ENCODE data around the gene GLUL.

DNA sequence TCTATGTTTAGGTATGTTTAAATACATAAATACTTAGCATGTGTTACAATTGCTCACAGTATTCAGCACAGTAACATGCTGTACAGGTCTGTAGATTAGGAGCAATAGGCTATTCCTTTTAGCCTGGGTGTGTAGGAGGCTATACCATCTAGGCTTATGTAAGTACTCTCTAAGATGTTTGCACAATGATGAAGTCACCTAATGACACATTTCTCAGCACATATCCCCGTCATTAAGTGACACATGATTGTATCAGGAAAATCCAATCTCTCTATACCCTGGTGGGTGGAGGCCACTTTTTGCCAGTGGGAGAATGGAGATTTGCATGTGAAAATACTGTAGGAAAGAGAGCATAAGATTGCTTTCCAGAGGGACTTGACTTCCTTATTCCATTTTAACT, 14.4 kb upstream of the GLUL start:
- TF ChIP-seq, protein P1, sequence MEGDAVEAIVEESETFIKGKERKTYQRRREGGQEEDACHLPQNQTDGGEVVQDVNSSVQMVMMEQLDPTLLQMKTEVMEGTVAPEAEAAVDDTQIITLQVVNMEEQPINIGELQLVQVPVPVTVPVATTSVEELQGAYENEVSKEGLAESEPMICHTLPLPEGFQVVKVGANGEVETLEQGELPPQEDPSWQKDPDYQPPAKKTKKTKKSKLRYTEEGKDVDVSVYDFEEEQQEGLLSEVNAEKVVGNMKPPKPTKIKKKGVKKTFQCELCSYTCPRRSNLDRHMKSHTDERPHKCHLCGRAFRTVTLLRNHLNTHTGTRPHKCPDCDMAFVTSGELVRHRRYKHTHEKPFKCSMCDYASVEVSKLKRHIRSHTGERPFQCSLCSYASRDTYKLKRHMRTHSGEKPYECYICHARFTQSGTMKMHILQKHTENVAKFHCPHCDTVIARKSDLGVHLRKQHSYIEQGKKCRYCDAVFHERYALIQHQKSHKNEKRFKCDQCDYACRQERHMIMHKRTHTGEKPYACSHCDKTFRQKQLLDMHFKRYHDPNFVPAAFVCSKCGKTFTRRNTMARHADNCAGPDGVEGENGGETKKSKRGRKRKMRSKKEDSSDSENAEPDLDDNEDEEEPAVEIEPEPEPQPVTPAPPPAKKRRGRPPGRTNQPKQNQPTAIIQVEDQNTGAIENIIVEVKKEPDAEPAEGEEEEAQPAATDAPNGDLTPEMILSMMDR (IDR thresholded peaks at IDR 0.05) = no peak
- TF ChIP-seq EP300 (IDR thresholded peaks at IDR 0.05) = no peak
